ENCODE data around the gene GPSM1. TPM values are rescaled to one million over a fixed set of nuclear protein-coding genes. Genes with fewer than 3 reads are reported as not detected.

GPSM1 gene
- total RNA-seq, 1 experiment from 2014 or later = 14.2 TPM

DNA sequence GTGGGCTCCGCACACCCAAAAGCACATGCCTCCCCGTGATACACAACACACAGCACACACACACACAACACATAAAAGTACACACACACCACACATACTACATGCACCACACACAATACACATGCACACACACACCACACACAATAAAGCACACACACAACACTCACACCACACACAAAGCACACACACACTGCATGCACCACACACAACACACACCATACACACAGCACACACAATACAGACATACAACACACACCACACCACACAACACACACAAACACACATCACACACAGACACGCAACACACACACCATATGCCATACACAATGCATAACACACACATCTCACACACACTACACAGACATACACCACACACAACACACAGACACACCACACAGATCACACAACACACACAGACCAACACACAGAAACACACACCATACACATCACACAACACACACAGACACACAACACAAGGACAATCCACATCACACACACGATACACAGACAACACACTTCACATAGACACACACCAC, 20.1 kb upstream of the GPSM1 start:
- TF ChIP-seq, protein P1, sequence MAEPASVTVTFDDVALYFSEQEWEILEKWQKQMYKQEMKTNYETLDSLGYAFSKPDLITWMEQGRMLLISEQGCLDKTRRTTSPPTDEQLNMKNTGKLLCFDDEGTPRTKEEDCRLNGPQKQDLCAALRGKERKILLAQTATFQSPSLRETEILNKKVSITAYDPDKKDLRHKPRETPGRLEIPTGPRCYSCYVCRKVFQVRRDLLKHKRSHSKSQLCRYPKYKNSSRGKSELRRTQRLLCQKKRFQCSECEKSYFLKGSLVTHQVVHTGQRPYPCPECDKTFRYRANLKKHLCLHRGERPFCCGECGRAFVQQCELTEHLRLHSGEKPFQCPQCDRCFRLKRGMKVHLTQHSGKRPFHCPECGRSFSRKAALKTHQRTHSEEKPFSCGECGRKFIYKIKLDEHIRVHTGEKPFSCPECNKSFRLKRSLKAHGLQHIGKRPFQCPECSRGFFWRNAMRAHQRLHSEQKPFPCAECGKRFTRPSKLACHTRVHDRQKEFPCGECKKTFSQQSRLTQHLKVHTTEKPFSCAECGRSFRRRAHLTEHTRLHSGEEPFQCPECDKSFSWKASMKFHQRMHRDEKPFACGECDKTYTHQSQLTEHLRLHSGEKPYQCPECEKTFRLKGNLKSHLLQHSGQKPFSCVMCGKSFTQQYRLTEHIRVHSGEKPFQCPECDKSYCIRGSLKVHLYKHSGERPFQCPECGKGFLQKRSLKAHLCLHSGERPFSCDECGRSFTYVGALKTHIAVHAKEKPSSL (CRISPR knock-in tag; conservative IDR thresholded peaks at IDR 0.05) = no peak
- TF ChIP-seq NFE2L1 (CRISPR knock-in tag; IDR thresholded peaks at IDR 0.05) = 0 out of 2 replicates have a peak, but pooled peaks have one; percentile 18
- CTCF ChIA-PET = no interaction called here
- POLR2A ChIA-PET = no interaction called here
- Mint-ChIP-seq H3K27ac (no peak overlapping the region), H3K27me3 (ENCODE audit: low read depth) (no peaks in the 10 kb centered on the region), H3K4me3 (no peak overlapping the region), H3K36me3 (no peaks in the 10 kb centered on the region), H3K9me3 (no peaks in the 10 kb centered on the region), H3K4me1 (no peaks in the 10 kb centered on the region)
- no peak for DNase-seq (ENCODE audit: low spot score)
- ATAC-seq = no peak

DNA sequence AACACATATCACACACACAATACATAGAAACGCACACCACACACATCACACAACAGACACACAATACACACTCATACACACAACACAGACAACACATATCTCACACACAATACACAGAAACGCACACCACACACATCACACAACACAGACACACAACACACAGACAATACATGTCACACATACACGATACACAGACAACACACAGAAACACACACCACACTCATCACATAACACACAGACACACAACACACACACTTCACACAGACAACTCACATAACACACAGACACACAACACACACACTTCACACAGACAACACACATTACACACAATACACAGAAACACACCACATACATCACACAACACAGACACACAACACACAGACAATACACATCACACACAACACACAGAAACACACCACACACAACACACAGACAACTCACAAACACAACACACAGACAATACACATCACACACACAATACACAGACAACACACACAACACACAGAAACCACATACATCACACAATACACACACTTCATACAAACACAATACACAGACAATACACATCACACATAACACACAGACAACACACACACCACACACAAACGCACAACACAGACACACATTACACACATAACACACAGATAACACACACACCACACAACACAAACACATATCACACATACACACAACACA, 19.2 kb upstream of the GPSM1 start:
- DNase-seq (ENCODE audit: low spot score) (no peak), ATAC-seq (no peak)
- Mint-ChIP-seq H3K4me3 (no peak overlapping the region), H3K36me3 (no peaks in the 10 kb centered on the region), H3K4me1 (no peaks in the 10 kb centered on the region), H3K27me3 (ENCODE audit: low read depth) (no peaks in the 10 kb centered on the region), H3K9me3 (no peaks in the 10 kb centered on the region), H3K27ac (no peak overlapping the region)
- TF ChIP-seq FOXP1 (CRISPR knock-in tag; IDR thresholded peaks at IDR 0.05; ENCODE audit: borderline replicate concordance) (no peak), OVOL2 (CRISPR knock-in tag; IDR thresholded peaks at IDR 0.05; ENCODE audit: borderline replicate concordance) (no peak), SP1 (CRISPR knock-in tag; conservative IDR thresholded peaks at IDR 0.05) (no peak), ZNF138 (CRISPR knock-in tag; conservative IDR thresholded peaks at IDR 0.05) (no peak), GRHL2 (CRISPR knock-in tag; IDR thresholded peaks at IDR 0.05; ENCODE audit: insufficient replicate concordance, severe bottlenecking) (no peak), ZNF219 (CRISPR knock-in tag; IDR thresholded peaks at IDR 0.05; ENCODE audit: borderline replicate concordance) (no peak), ETV6 (CRISPR knock-in tag; IDR thresholded peaks at IDR 0.05) (no peak), NR1H2 (CRISPR knock-in tag; IDR thresholded peaks at IDR 0.05) (no peak), MYBL2 (CRISPR knock-in tag; IDR thresholded peaks at IDR 0.05) (no peak), ZNF317 (CRISPR knock-in tag; IDR thresholded peaks at IDR 0.05; ENCODE audit: borderline replicate concordance, low read depth) (no peak)
- TF ChIP-seq, protein P2, sequence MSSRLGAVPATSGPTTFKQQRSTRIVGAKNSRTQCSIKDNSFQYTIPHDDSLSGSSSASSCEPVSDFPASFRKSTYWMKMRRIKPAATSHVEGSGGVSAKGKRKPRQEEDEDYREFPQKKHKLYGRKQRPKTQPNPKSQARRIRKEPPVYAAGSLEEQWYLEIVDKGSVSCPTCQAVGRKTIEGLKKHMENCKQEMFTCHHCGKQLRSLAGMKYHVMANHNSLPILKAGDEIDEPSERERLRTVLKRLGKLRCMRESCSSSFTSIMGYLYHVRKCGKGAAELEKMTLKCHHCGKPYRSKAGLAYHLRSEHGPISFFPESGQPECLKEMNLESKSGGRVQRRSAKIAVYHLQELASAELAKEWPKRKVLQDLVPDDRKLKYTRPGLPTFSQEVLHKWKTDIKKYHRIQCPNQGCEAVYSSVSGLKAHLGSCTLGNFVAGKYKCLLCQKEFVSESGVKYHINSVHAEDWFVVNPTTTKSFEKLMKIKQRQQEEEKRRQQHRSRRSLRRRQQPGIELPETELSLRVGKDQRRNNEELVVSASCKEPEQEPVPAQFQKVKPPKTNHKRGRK (CRISPR knock-in tag; IDR thresholded peaks at IDR 0.05; ENCODE audit: borderline replicate concordance) = no peak
- TF ChIP-seq, protein P3, sequence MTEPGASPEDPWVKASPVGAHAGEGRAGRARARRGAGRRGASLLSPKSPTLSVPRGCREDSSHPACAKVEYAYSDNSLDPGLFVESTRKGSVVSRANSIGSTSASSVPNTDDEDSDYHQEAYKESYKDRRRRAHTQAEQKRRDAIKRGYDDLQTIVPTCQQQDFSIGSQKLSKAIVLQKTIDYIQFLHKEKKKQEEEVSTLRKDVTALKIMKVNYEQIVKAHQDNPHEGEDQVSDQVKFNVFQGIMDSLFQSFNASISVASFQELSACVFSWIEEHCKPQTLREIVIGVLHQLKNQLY (CRISPR knock-in tag; IDR thresholded peaks at IDR 0.05) = no peak
- CTCF ChIA-PET = no interaction called here
- POLR2A ChIA-PET = no interaction called here

DNA sequence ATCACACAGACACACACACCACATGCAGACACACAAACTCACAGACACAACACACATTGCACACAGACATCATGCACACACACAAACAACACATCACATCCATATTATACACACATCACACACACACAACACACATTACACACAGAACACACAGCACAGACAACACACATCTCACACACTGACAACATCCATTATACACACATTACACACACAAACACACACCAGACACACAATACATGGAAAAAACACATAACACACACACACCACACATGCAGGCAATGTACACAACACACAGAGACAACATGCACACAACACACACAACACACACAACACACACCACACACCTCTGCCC, 18.7 kb upstream of the GPSM1 start:
- ChIA-PET POLR2A (no interaction called here), CTCF (no interaction called here)
- H3K27me3 Mint-ChIP-seq (ENCODE audit: low read depth) = no peaks in the 10 kb centered on the region
- H3K4me3 Mint-ChIP-seq = no peak overlapping the region
- DNase-seq (ENCODE audit: low spot score) = no peak
- no peaks in the 10 kb centered on the region for H3K9me3 Mint-ChIP-seq
- no peaks in the 10 kb centered on the region for H3K36me3 Mint-ChIP-seq
- H3K27ac Mint-ChIP-seq = no peak overlapping the region
- ATAC-seq = no peak
- H3K4me1 Mint-ChIP-seq = no peaks in the 10 kb centered on the region
- TF ChIP-seq, protein P4, sequence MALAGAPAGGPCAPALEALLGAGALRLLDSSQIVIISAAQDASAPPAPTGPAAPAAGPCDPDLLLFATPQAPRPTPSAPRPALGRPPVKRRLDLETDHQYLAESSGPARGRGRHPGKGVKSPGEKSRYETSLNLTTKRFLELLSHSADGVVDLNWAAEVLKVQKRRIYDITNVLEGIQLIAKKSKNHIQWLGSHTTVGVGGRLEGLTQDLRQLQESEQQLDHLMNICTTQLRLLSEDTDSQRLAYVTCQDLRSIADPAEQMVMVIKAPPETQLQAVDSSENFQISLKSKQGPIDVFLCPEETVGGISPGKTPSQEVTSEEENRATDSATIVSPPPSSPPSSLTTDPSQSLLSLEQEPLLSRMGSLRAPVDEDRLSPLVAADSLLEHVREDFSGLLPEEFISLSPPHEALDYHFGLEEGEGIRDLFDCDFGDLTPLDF (CRISPR knock-in tag; IDR thresholded peaks at IDR 0.05) = no peak
- TF ChIP-seq TEAD1 (CRISPR knock-in tag; IDR thresholded peaks at IDR 0.05) (no peak), OVOL2 (CRISPR knock-in tag; IDR thresholded peaks at IDR 0.05; ENCODE audit: borderline replicate concordance) (no peak), NFATC4 (CRISPR knock-in tag; IDR thresholded peaks at IDR 0.05) (no peak), KAT7 (CRISPR knock-in tag; IDR thresholded peaks at IDR 0.05; ENCODE audit: borderline replicate concordance) (no peak)
- TF ChIP-seq, protein P5, sequence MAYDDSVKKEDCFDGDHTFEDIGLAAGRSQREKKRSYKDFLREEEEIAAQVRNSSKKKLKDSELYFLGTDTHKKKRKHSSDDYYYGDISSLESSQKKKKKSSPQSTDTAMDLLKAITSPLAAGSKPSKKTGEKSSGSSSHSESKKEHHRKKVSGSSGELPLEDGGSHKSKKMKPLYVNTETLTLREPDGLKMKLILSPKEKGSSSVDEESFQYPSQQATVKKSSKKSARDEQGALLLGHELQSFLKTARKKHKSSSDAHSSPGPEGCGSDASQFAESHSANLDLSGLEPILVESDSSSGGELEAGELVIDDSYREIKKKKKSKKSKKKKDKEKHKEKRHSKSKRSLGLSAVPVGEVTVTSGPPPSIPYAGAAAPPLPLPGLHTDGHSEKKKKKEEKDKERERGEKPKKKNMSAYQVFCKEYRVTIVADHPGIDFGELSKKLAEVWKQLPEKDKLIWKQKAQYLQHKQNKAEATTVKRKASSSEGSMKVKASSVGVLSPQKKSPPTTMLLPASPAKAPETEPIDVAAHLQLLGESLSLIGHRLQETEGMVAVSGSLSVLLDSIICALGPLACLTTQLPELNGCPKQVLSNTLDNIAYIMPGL (CRISPR knock-in tag; IDR thresholded peaks at IDR 0.05) = no peak
- TF ChIP-seq, protein P6, sequence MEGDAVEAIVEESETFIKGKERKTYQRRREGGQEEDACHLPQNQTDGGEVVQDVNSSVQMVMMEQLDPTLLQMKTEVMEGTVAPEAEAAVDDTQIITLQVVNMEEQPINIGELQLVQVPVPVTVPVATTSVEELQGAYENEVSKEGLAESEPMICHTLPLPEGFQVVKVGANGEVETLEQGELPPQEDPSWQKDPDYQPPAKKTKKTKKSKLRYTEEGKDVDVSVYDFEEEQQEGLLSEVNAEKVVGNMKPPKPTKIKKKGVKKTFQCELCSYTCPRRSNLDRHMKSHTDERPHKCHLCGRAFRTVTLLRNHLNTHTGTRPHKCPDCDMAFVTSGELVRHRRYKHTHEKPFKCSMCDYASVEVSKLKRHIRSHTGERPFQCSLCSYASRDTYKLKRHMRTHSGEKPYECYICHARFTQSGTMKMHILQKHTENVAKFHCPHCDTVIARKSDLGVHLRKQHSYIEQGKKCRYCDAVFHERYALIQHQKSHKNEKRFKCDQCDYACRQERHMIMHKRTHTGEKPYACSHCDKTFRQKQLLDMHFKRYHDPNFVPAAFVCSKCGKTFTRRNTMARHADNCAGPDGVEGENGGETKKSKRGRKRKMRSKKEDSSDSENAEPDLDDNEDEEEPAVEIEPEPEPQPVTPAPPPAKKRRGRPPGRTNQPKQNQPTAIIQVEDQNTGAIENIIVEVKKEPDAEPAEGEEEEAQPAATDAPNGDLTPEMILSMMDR (IDR thresholded peaks at IDR 0.05) = no peak
- TF ChIP-seq, protein P7, sequence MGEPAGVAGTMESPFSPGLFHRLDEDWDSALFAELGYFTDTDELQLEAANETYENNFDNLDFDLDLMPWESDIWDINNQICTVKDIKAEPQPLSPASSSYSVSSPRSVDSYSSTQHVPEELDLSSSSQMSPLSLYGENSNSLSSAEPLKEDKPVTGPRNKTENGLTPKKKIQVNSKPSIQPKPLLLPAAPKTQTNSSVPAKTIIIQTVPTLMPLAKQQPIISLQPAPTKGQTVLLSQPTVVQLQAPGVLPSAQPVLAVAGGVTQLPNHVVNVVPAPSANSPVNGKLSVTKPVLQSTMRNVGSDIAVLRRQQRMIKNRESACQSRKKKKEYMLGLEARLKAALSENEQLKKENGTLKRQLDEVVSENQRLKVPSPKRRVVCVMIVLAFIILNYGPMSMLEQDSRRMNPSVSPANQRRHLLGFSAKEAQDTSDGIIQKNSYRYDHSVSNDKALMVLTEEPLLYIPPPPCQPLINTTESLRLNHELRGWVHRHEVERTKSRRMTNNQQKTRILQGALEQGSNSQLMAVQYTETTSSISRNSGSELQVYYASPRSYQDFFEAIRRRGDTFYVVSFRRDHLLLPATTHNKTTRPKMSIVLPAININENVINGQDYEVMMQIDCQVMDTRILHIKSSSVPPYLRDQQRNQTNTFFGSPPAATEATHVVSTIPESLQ (CRISPR knock-in tag; IDR thresholded peaks at IDR 0.05) = no peak

Data from WTC11 (cell line).